ENCODE results near the gene TSPAN11. TPM values are rescaled to one million over a fixed set of nuclear protein-coding genes. Genes with fewer than 3 reads are reported as not detected.

The TSPAN11 gene
- total RNA-seq, 5 donors from 2014 or later (not counting 1 experiment from before 2014, with no cell fraction given), result not detected

DNA sequence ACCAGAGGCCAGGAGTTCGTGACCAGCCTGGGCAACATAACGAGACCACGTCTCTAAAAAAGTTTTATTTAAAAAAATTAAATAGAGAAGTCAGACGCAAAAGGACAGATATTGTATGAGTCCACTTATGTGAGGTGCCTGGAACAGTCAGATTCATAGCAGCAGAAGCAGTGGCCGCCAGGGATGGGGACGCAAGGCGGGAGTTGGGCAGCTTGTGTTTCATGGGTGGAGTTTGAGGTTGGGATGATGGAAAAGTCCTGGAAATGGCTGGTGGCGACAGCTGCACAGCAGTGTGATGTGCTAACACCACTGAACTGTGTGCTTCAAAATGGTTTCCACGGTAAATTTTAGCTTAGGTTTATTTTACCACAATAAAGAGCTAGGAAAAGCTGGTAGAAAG is 89.5 kb downstream of the TSPAN11 start:
- ATAC-seq (replicated peaks in 1 of 4) (no peak), DNase-seq (no peak)
- H3K27ac Mint-ChIP-seq, result no peak overlapping the region
- Histone ChIP-seq H3K36me3 (ENCODE audit: control insufficient read depth in 2 of 2, extremely low read depth in 1 of 2, insufficient read depth in 1 of 2, low read length in 1 of 2) (no peaks in the 10 kb centered on the region), H3K4me3 (ENCODE audit: control insufficient read depth in 1 of 2, extremely low read depth in 1 of 2, low read length in 1 of 2) (no peak overlapping the region), H3K27me3 (replicated peaks in 1 of 2; ENCODE audit: control insufficient read depth in 2 of 2, extremely low read depth in 1 of 2, insufficient read depth in 2 of 2, low read length in 1 of 2) (peaks cover 0 to 19% of the 10 kb centered on the region in 2 experiments), H3K27ac (ENCODE audit: low read length) (no peak overlapping the region), H3K9me3 (no peaks in the 10 kb centered on the region), H3K4me1 (ENCODE audit: control insufficient read depth in 1 of 2, extremely low read depth in 1 of 2, insufficient read depth in 2 of 2, low read length in 2 of 2) (no peaks in the 10 kb centered on the region)
- CTCF ChIA-PET, result no interaction called here
- no peak overlapping the region for H3K4me3 Mint-ChIP-seq
- WGBS (ENCODE audit: insufficient coverage), result 70% methylated on average over 5 of the region's 9 CpGs
- no peaks in the 10 kb centered on the region for H3K4me1 Mint-ChIP-seq
- H3K36me3 Mint-ChIP-seq, result no peaks in the 10 kb centered on the region
- POLR2A ChIA-PET, result no interaction called here
- peaks cover 10 to 22% of the 10 kb centered on the region in 2 donors for H3K27me3 Mint-ChIP-seq
- peaks cover 0 to 4% (median 0%) of the 10 kb centered on the region in 3 donors for H3K9me3 Mint-ChIP-seq

GRCh38 chr12:31017535-31017934 is 91.0 kb downstream of the TSPAN11 start:
- 93% methylated on average over 2 of the region's 4 CpGs for WGBS (ENCODE audit: insufficient coverage)
- Histone ChIP-seq H3K4me1 (ENCODE audit: control insufficient read depth in 1 of 2, extremely low read depth in 1 of 2, insufficient read depth in 2 of 2, low read length in 2 of 2) (no peaks in the 10 kb centered on the region), H3K27ac (ENCODE audit: low read length) (no peak overlapping the region), H3K36me3 (ENCODE audit: control insufficient read depth in 2 of 2, extremely low read depth in 1 of 2, insufficient read depth in 1 of 2, low read length in 1 of 2) (no peaks in the 10 kb centered on the region), H3K4me3 (ENCODE audit: control insufficient read depth in 1 of 2, extremely low read depth in 1 of 2, low read length in 1 of 2) (no peak overlapping the region), H3K9me3 (no peaks in the 10 kb centered on the region), H3K27me3 (replicated peaks in 1 of 2; ENCODE audit: control insufficient read depth in 2 of 2, extremely low read depth in 1 of 2, insufficient read depth in 2 of 2, low read length in 1 of 2) (peaks cover 0 to 9% of the 10 kb centered on the region in 2 experiments)
- Mint-ChIP-seq H3K4me1 (no peaks in the 10 kb centered on the region), H3K4me3 (no peak overlapping the region), H3K9me3 (peaks cover 0 to 4% (median 0%) of the 10 kb centered on the region in 3 donors), H3K27me3 (peaks cover 5 to 18% of the 10 kb centered on the region in 2 donors), H3K36me3 (no peaks in the 10 kb centered on the region), H3K27ac (no peak overlapping the region)
- ChIA-PET CTCF (no interaction called here), POLR2A (no interaction called here)
- DNase-seq (no peak), ATAC-seq (replicated peaks in 1 of 4) (no peak)

DNA sequence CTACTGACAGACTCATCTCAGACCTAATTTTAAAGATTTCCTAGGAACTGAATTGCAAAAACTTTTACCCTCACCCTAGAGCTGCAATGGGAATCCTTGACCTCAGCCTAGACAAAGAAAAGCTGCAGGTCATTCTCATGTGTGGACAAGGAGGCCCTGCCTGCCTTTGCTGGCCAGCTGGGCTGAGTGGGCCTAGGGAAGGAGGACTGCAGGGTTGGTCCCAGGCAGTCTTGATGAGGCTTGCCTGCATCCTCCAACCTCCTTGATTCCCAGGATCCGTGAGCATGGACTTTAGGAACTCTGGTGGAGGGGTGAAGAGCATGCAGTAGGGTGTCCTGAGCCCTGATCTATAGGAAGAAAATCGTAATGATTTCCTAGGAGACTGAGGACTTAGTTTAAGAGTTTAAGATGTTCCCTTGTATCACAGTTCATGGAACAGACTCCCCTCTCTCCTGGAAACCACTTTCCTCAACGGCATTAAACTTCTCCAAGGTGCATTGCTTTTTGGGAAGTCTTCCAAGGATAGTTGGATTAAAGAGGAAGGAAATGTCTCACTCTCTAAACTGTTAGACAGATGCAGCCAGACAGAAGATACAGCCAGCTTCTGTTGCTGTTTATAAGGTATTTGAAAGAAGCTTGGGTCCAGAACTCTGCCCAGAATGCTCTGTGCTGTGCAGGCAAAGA is 91.7 kb downstream of the TSPAN11 start:
- DNase-seq, result no peak
- Mint-ChIP-seq H3K27me3 (peaks cover 0 to 17% of the 10 kb centered on the region in 2 donors), H3K36me3 (no peaks in the 10 kb centered on the region), H3K4me3 (no peak overlapping the region), H3K9me3 (peaks cover 0 to 4% (median 0%) of the 10 kb centered on the region in 3 donors), H3K4me1 (no peaks in the 10 kb centered on the region), H3K27ac (no peak overlapping the region)
- ATAC-seq (replicated peaks in 1 of 4), result no peak
- Histone ChIP-seq H3K36me3 (ENCODE audit: control insufficient read depth in 2 of 2, extremely low read depth in 1 of 2, insufficient read depth in 1 of 2, low read length in 1 of 2) (no peaks in the 10 kb centered on the region), H3K4me3 (ENCODE audit: control insufficient read depth in 1 of 2, extremely low read depth in 1 of 2, low read length in 1 of 2) (no peak overlapping the region), H3K9me3 (no peaks in the 10 kb centered on the region), H3K4me1 (ENCODE audit: control insufficient read depth in 1 of 2, extremely low read depth in 1 of 2, insufficient read depth in 2 of 2, low read length in 2 of 2) (no peaks in the 10 kb centered on the region), H3K27me3 (replicated peaks in 1 of 2; ENCODE audit: control insufficient read depth in 2 of 2, extremely low read depth in 1 of 2, insufficient read depth in 2 of 2, low read length in 1 of 2) (peaks cover 0 to 16% of the 10 kb centered on the region in 2 experiments), H3K27ac (ENCODE audit: low read length) (no peak overlapping the region)
- no CpG with 5 or more reads among the region's 3 CpGs for WGBS (ENCODE audit: insufficient coverage)
- CTCF ChIA-PET, result no interaction called here
- POLR2A ChIA-PET, result no interaction called here

DNA sequence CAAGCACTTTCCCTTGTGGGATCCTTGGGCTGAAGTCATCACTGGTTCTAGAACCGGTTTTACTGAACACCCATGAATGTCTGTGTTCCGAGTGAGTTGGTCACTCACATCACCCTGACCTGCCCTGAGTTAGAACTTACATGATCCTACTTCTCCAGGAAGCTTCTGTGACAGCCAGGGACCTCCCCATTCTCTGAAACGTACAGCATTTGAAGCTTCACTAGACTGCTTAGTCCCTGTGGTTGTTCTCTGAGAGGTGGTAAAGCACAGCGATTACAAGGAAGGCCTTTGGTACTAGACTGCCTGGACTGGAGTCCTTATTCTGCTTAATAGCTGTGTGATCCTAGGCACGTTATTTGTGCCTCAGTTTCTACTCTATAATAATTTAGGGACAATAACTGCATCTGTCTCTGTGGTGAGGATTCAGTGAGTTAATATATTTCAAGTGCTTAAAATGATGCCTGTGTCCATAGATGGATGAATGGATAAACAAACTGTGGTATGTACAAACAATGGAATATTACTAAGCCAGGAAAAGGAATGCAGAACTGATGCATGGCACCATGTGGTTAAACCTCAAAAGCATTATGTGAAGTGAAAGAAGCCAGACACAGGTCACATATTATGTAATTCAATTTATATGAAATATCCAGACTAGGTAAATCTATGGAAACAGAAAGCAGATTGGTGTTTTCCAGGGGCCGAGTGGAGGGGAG is 92.4 kb downstream of the TSPAN11 start:
- H3K27ac ChIP-seq (ENCODE audit: low read length), result no peak overlapping the region
- Mint-ChIP-seq H3K9me3 (peaks cover 0 to 4% (median 0%) of the 10 kb centered on the region in 3 donors), H3K4me1 (no peaks in the 10 kb centered on the region), H3K27me3 (peaks cover 0 to 17% of the 10 kb centered on the region in 2 donors), H3K27ac (no peak overlapping the region), H3K4me3 (no peak overlapping the region), H3K36me3 (no peaks in the 10 kb centered on the region)
- CTCF ChIA-PET, result no interaction called here
- DNase-seq (no peak), ATAC-seq (replicated peaks in 1 of 4) (no peak)
- H3K36me3 ChIP-seq (ENCODE audit: control insufficient read depth in 2 of 2, extremely low read depth in 1 of 2, insufficient read depth in 1 of 2, low read length in 1 of 2), result no peaks in the 10 kb centered on the region
- POLR2A ChIA-PET, result no interaction called here
- H3K4me3 ChIP-seq (ENCODE audit: control insufficient read depth in 1 of 2, extremely low read depth in 1 of 2, low read length in 1 of 2), result no peak overlapping the region
- no peaks in the 10 kb centered on the region for H3K4me1 ChIP-seq (ENCODE audit: control insufficient read depth in 1 of 2, extremely low read depth in 1 of 2, insufficient read depth in 2 of 2, low read length in 2 of 2)
- WGBS (ENCODE audit: insufficient coverage), result 76% methylated on average over 2 of the region's 6 CpGs
- H3K9me3 ChIP-seq, result no peaks in the 10 kb centered on the region
- H3K27me3 ChIP-seq (replicated peaks in 1 of 2; ENCODE audit: control insufficient read depth in 2 of 2, extremely low read depth in 1 of 2, insufficient read depth in 2 of 2, low read length in 1 of 2), result peaks cover 0 to 16% of the 10 kb centered on the region in 2 experiments

- no peaks in the 10 kb centered on the region for H3K9me3 ChIP-seq
- H3K4me3 ChIP-seq (ENCODE audit: control insufficient read depth in 1 of 2, extremely low read depth in 1 of 2, low read length in 1 of 2), result no peak overlapping the region
- ChIA-PET POLR2A (no interaction called here), CTCF (no interaction called here)
- Mint-ChIP-seq H3K4me3 (no peak overlapping the region), H3K27ac (no peak overlapping the region), H3K4me1 (no peaks in the 10 kb centered on the region), H3K27me3 (peaks cover 0 to 17% of the 10 kb centered on the region in 2 donors), H3K36me3 (no peaks in the 10 kb centered on the region), H3K9me3 (peaks cover 0 to 4% (median 0%) of the 10 kb centered on the region in 3 donors)
- H3K36me3 ChIP-seq (ENCODE audit: control insufficient read depth in 2 of 2, extremely low read depth in 1 of 2, insufficient read depth in 1 of 2, low read length in 1 of 2), result no peaks in the 10 kb centered on the region
- ATAC-seq (replicated peaks in 1 of 4) (no peak), DNase-seq (peak in 1 of 35 experiments; percentile 8)
- WGBS (ENCODE audit: insufficient coverage), result 79% methylated on average over 6 of the region's 6 CpGs
- no peak overlapping the region for H3K27ac ChIP-seq (ENCODE audit: low read length)
- H3K27me3 ChIP-seq (replicated peaks in 1 of 2; ENCODE audit: control insufficient read depth in 2 of 2, extremely low read depth in 1 of 2, insufficient read depth in 2 of 2, low read length in 1 of 2), result peaks cover 0 to 16% of the 10 kb centered on the region in 2 experiments
- no peaks in the 10 kb centered on the region for H3K4me1 ChIP-seq (ENCODE audit: control insufficient read depth in 1 of 2, extremely low read depth in 1 of 2, insufficient read depth in 2 of 2, low read length in 2 of 2)
Observed at GRCh38 chr12:31019561-31019960, 93.0 kb downstream of the TSPAN11 start.

DNA sequence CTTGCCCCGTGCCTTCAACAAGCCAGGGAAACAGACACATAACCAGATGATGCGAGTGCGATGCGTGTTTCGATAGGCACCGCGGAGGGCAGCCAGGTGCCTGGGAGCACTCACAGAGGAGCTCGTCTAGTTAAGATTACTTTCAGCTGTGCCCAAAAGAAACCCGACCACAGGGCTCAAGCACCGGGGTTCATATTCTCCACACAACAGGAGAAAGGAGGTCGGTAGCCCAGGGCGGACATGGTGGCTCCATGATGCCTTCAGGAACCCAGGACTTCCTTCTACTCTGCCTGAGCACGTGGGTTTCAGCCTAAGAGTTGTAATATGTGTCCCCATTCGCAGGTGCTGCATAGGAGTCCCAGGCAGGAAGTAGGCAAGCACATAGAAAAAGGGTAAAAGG is 93.4 kb downstream of the TSPAN11 start:
- WGBS (ENCODE audit: insufficient coverage), result 64% methylated on average over 12 of the region's 14 CpGs
- DNase-seq (peak in 1 of 35 experiments; percentile 4), ATAC-seq (replicated peaks in 1 of 4) (no peak)

More for the DNA sequence above, 93.4 kb downstream of the TSPAN11 start:
- Mint-ChIP-seq H3K4me3 (no peak overlapping the region), H3K4me1 (no peaks in the 10 kb centered on the region), H3K9me3 (peaks cover 0 to 4% (median 0%) of the 10 kb centered on the region in 3 donors), H3K27me3 (peaks cover 0 to 17% of the 10 kb centered on the region in 2 donors), H3K36me3 (no peaks in the 10 kb centered on the region), H3K27ac (no peak overlapping the region)
- Histone ChIP-seq H3K27ac (ENCODE audit: low read length) (no peak overlapping the region), H3K4me1 (ENCODE audit: control insufficient read depth in 1 of 2, extremely low read depth in 1 of 2, insufficient read depth in 2 of 2, low read length in 2 of 2) (no peaks in the 10 kb centered on the region), H3K27me3 (replicated peaks in 1 of 2; ENCODE audit: control insufficient read depth in 2 of 2, extremely low read depth in 1 of 2, insufficient read depth in 2 of 2, low read length in 1 of 2) (peaks cover 0 to 16% of the 10 kb centered on the region in 2 experiments), H3K36me3 (ENCODE audit: control insufficient read depth in 2 of 2, extremely low read depth in 1 of 2, insufficient read depth in 1 of 2, low read length in 1 of 2) (no peaks in the 10 kb centered on the region), H3K4me3 (ENCODE audit: control insufficient read depth in 1 of 2, extremely low read depth in 1 of 2, low read length in 1 of 2) (no peak overlapping the region), H3K9me3 (no peaks in the 10 kb centered on the region)
- ChIA-PET POLR2A (no interaction called here), CTCF (no interaction called here)

All from T-cell (primary cell).